Effector memory CD4-positive, alpha-beta T cell (primary cell): Measurements from ENCODE around the gene KRTAP29-1.
"Not testable (repeated sequence)": the region's sequence is repeated elsewhere in the genome, so short reads cannot be mapped to it uniquely, and the experiment has no call there.

ENCODE experiments used
- DNase-seq, 3 donors: peaks; one replicate each; pipeline ENCODE4 v3.0.0-alpha.2; 2020
- H3K27ac ChIP-seq: 2 replicates; pipeline ENCODE4 v1.7.0; 2013; ENCODE audit warnings: mild to moderate bottlenecking, low read length, moderate library complexity; ENCODE audit not compliant: insufficient read depth, poor library complexity, severe bottlenecking
- H3K27me3 ChIP-seq: replicated peaks from 2 replicates; pipeline ENCODE4 v1.7.0; 2013; ENCODE audit warnings: mild to moderate bottlenecking, low read length; ENCODE audit not compliant: insufficient read depth, control insufficient read depth, poor library complexity, severe bottlenecking
- H3K36me3 ChIP-seq: 2 replicates; pipeline ENCODE4 v1.7.0; 2013; ENCODE audit warnings: mild to moderate bottlenecking, low read length, moderate library complexity; ENCODE audit not compliant: control insufficient read depth, insufficient read depth
- H3K4me1 ChIP-seq: 2 replicates; pipeline ENCODE4 v1.7.0; 2013; ENCODE audit warnings: low read length, mild to moderate bottlenecking; ENCODE audit not compliant: control insufficient read depth, insufficient read depth, poor library complexity, severe bottlenecking
- H3K4me3 ChIP-seq: 2 replicates; pipeline ENCODE4 v1.7.0; 2013; ENCODE audit warnings: low read length, low read depth, mild to moderate bottlenecking; ENCODE audit not compliant: insufficient read depth, poor library complexity, severe bottlenecking
- H3K9me3 ChIP-seq: 2 replicates; pipeline ENCODE4 v1.7.0; 2013; ENCODE audit warnings: mild to moderate bottlenecking, low read length, moderate library complexity; ENCODE audit not compliant: control insufficient read depth

KRTAP29-1 gene

GRCh38 chr17:41271858-41272257 is 30.8 kb downstream of the KRTAP29-1 start:
- H3K4me3 ChIP-seq, result no peak overlapping the region
- DNase-seq, result no peak

GRCh38 chr17:41271323-41271722 is 31.3 kb downstream of the KRTAP29-1 start:
- DNase-seq, H3K27ac ChIP-seq, H3K4me3 ChIP-seq, H3K4me1 ChIP-seq, H3K9me3 ChIP-seq, H3K27me3 ChIP-seq, H3K36me3 ChIP-seq: not testable (repeated sequence)

More at GRCh38 chr17:41271858-41272257, 30.8 kb downstream of the KRTAP29-1 start:
- H3K9me3 ChIP-seq, result no peaks in the 10 kb centered on the region
- no peaks in the 10 kb centered on the region for H3K4me1 ChIP-seq
- no peak overlapping the region for H3K27ac ChIP-seq
- no peaks in the 10 kb centered on the region for H3K27me3 ChIP-seq
- no peaks in the 10 kb centered on the region for H3K36me3 ChIP-seq

GRCh38 chr17:41267711-41268110 is 34.9 kb downstream of the KRTAP29-1 start:
- no peaks in the 10 kb centered on the region for H3K9me3 ChIP-seq
- DNase-seq, result no peak

GRCh38 chr17:41265078-41265477 is 37.6 kb downstream of the KRTAP29-1 start, which contains the start of gene KRTAP9-6:
KRTAP9-6 (plus strand) TSS chr17:41265378; CDS start chr17:41265378, 0 bp downstream.
- no peaks in the 10 kb centered on the region for H3K9me3 ChIP-seq
- H3K4me3 ChIP-seq, result no peak within 1 kb of the TSS
- no peaks in the 10 kb centered on the region for H3K4me1 ChIP-seq
- H3K36me3 ChIP-seq, result no peaks in the 10 kb centered on the region
- no peaks in the 10 kb centered on the region for H3K27me3 ChIP-seq
- no peak for DNase-seq
- H3K27ac ChIP-seq, result no peak within 1 kb of the TSS

More at GRCh38 chr17:41267711-41268110, 34.9 kb downstream of the KRTAP29-1 start:
- no peak overlapping the region for H3K27ac ChIP-seq
- no peaks in the 10 kb centered on the region for H3K4me1 ChIP-seq
- H3K27me3 ChIP-seq, result no peaks in the 10 kb centered on the region
- H3K4me3 ChIP-seq, result no peak overlapping the region
- no peaks in the 10 kb centered on the region for H3K36me3 ChIP-seq

GRCh38 chr17:41264599-41264998 is 38.1 kb downstream of the KRTAP29-1 start:
- Histone ChIP-seq H3K36me3 (no peaks in the 10 kb centered on the region), H3K4me3 (no peak overlapping the region), H3K9me3 (no peaks in the 10 kb centered on the region), H3K27me3 (no peaks in the 10 kb centered on the region), H3K4me1 (no peaks in the 10 kb centered on the region), H3K27ac (no peak overlapping the region)
- DNase-seq, result no peak

- H3K27me3 ChIP-seq, result no peaks in the 10 kb centered on the region
- DNase-seq, result no peak
- no peaks in the 10 kb centered on the region for H3K36me3 ChIP-seq
- no peaks in the 10 kb centered on the region for H3K9me3 ChIP-seq
- no peak overlapping the region for H3K27ac ChIP-seq
- H3K4me1 ChIP-seq, result no peaks in the 10 kb centered on the region
- no peak overlapping the region for H3K4me3 ChIP-seq
Observed at GRCh38 chr17:41263212-41263611, 39.4 kb downstream of the KRTAP29-1 start.

- Histone ChIP-seq H3K4me3 (no peak overlapping the region), H3K27me3 (no peaks in the 10 kb centered on the region), H3K27ac (no peak overlapping the region), H3K36me3 (no peaks in the 10 kb centered on the region), H3K4me1 (no peaks in the 10 kb centered on the region), H3K9me3 (no peaks in the 10 kb centered on the region)
- no peak for DNase-seq
Observed at GRCh38 chr17:41258406-41258805, 44.2 kb downstream of the KRTAP29-1 start.

GRCh38 chr17:41256291-41256685 is 46.4 kb downstream of the KRTAP29-1 start:
- no peaks in the 10 kb centered on the region for H3K36me3 ChIP-seq
- no peak overlapping the region for H3K27ac ChIP-seq
- no peak for DNase-seq
- H3K4me1 ChIP-seq, result no peaks in the 10 kb centered on the region
- no peaks in the 10 kb centered on the region for H3K27me3 ChIP-seq
- H3K9me3 ChIP-seq, result no peaks in the 10 kb centered on the region
- no peak overlapping the region for H3K4me3 ChIP-seq

- not testable (repeated sequence) for H3K27me3 ChIP-seq, DNase-seq, H3K27ac ChIP-seq, H3K36me3 ChIP-seq, H3K9me3 ChIP-seq, H3K4me3 ChIP-seq, H3K4me1 ChIP-seq
Observed at GRCh38 chr17:41255381-41256290, 47.0 kb downstream of the KRTAP29-1 start, which contains the start of gene KRTAP9-9. KRTAP9-9 (plus strand) TSS chr17:41255384.

- DNase-seq, result no peak
Observed at GRCh38 chr17:41254861-41255260, 47.8 kb downstream of the KRTAP29-1 start.

More at GRCh38 chr17:41254861-41255260, 47.8 kb downstream of the KRTAP29-1 start:
- Histone ChIP-seq H3K27ac (no peak overlapping the region), H3K4me3 (no peak overlapping the region), H3K36me3 (no peaks in the 10 kb centered on the region), H3K4me1 (no peaks in the 10 kb centered on the region), H3K9me3 (no peaks in the 10 kb centered on the region), H3K27me3 (no peaks in the 10 kb centered on the region)
